ENCODE data around the gene UCHL3. TPM values are rescaled to one million over a fixed set of nuclear protein-coding genes. Genes with fewer than 3 reads are reported as not detected.

Gene UCHL3
- total RNA-seq, 1 donor, result 41.5 TPM

DNA sequence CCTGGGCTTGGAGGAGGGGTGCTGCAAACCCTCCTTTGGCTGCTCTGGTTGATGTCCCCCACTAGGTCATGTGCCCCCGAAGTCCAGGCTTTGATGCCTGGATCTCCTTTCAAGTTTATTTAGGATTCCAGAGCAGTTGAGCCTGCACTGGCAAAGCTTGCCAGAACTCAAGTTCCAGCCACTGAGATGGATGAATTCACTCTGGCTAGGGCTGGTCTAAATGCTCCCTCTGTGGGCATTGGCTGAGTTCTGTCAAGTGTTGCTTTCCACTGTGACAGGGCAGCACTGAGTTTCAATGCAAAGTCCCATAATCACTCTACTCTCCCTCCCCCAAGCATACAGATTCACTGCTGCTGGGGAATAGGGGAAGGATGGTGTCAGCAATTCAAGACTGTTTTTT is 68.7 kb downstream of the UCHL3 start:
- no peak for DNase-seq (ENCODE audit: low read depth)
- H3K4me3 ChIP-seq (ENCODE audit: low read depth, low read length), result no peak overlapping the region
- TF ChIP-seq, protein P1, sequence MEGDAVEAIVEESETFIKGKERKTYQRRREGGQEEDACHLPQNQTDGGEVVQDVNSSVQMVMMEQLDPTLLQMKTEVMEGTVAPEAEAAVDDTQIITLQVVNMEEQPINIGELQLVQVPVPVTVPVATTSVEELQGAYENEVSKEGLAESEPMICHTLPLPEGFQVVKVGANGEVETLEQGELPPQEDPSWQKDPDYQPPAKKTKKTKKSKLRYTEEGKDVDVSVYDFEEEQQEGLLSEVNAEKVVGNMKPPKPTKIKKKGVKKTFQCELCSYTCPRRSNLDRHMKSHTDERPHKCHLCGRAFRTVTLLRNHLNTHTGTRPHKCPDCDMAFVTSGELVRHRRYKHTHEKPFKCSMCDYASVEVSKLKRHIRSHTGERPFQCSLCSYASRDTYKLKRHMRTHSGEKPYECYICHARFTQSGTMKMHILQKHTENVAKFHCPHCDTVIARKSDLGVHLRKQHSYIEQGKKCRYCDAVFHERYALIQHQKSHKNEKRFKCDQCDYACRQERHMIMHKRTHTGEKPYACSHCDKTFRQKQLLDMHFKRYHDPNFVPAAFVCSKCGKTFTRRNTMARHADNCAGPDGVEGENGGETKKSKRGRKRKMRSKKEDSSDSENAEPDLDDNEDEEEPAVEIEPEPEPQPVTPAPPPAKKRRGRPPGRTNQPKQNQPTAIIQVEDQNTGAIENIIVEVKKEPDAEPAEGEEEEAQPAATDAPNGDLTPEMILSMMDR (IDR thresholded peaks at IDR 0.05; ENCODE audit: insufficient read depth, low read depth, low read length), result no peak

DNA sequence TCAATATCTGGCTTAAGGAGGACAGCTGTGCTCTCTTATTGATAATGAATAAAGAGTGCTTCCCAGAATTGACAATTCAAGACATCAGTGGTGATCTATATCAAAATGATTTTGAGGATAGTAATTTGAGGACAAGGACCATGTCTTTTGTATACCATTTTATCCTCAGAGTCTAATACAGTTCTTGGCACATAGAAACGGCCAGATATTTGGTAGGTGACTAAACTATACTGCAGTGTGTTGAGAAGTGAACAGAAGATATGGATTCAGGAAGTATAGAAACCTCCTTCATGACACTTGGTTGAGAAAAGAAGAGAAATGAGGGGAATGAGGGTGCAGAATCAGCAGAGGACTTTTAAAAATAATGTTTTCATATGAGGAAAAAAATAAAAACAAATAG is 70.4 kb downstream of the UCHL3 start:
- no peak overlapping the region for H3K4me3 ChIP-seq (ENCODE audit: low read depth, low read length)
- TF ChIP-seq, protein P1 (IDR thresholded peaks at IDR 0.05; ENCODE audit: insufficient read depth, low read depth, low read length), result no peak
- no peak for DNase-seq (ENCODE audit: low read depth)

DNA sequence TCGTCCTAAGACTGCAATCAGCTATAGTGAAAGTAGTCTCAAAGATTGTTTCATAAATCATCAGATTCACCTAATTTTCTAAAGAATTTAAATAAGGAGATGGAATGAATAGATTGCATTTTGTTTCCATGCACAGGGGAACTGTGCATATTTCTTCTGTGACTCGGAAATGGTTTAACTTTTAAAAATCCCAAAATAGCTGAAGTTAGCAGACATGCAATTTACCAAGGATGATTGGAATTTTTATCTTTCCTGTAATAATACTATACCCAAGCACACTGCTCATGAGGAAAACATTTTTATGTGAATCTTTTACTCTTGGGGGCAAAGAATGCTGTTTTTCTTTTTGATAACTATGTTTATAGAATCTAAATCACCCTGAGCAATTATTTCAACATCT is 71.6 kb downstream of the UCHL3 start:
- H3K4me3 ChIP-seq (ENCODE audit: low read depth, low read length), result no peak overlapping the region
- TF ChIP-seq, protein P1 (IDR thresholded peaks at IDR 0.05; ENCODE audit: insufficient read depth, low read depth, low read length), result no peak
- peak; percentile 60 for DNase-seq (ENCODE audit: low read depth)

DNA sequence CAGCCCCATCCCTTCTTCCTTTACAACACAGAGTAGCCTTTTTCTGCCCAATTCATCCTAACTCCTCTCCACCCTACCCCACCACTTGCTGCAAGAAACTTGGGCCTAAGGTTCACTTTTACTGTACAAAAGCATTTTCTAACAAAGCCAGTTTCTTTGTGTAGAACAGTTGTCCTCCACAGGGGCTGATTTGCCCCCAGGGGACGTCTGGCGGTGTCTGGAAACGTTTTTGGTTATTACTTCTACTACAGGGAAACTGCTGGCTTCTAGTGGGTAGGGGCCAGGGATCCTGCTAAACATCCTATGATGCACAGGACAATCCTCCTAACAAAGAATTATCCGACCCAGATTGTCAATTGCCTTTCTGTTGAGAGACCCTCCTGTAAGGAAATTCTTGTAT is 79.2 kb downstream of the UCHL3 start:
- DNase-seq (ENCODE audit: low read depth), result no peak
- TF ChIP-seq, protein P1 (IDR thresholded peaks at IDR 0.05; ENCODE audit: insufficient read depth, low read depth, low read length), result no peak

DNA sequence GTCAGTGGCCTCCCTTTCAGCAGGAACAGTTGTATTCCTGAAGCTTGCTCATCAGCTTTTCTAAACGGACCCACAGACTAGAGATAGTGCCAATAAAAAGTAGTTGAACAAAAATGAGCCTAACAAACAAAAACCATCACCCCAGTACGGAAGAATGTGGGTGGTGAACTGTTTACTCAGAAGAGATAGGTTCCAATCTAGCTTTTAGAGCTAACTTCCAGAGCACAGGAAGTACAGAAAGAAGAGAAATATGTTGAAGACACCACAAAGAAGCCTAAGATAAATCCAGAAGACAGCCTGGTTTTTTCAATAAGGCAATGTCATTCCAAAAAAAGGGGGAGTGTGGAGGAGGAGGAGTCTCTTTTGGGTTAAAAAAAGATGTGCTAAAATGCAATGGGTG is 83.7 kb downstream of the UCHL3 start:
- no peak overlapping the region for H3K4me3 ChIP-seq (ENCODE audit: low read depth, low read length)
- peak; percentile 95 for DNase-seq (ENCODE audit: low read depth)
- TF ChIP-seq, protein P1 (IDR thresholded peaks at IDR 0.05; ENCODE audit: insufficient read depth, low read depth, low read length), result no peak

More for the DNA sequence above, 79.2 kb downstream of the UCHL3 start:
- no peak overlapping the region for H3K4me3 ChIP-seq (ENCODE audit: low read depth, low read length)

DNA sequence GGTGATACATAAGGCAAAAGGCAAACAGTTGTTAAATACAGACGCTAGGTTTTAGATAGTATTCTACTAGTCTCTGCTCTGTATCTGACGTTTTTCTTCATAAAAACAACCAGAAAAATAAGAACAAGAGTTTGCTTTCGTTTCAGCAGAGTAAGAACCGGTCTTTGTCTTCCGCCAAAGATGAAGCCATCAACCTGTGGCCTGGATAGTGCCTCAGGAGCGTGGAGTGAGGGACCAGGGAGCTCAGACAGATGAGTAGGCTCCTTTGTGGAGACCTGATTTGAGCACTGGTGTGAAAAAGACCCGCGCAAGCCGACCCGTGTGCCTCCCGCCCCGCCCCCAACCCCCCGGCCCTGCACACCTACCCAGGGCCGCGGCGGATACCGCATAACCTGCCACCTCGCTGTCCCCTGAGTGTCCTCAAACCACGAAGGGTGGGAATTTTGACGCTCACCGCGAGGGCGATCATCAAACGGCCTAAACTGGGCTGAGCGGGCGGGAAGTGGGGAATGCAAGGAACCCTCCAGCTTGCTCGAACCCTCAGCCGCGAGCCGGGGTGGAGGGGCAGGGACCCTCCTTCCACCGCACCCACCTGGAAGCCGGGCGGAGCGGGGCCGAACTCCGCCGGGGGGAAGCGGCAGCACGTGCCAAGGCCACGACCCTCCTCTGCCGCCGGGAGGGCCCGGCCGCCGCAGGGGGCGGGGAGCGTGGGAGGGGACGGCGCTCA is 85.7 kb downstream of the UCHL3 start:
- peak; percentile 47 for DNase-seq (ENCODE audit: low read depth)
- TF ChIP-seq, protein P1 (IDR thresholded peaks at IDR 0.05; ENCODE audit: insufficient read depth, low read depth, low read length), result no peak
- peak overlapping the region; percentile 78 for H3K4me3 ChIP-seq (ENCODE audit: low read depth, low read length)

Data from fibroblast of villous mesenchyme (primary cell).